Naive thymus-derived CD4-positive, alpha-beta T cell (primary cell): Measurements from ENCODE around the gene CCL22. TPM values are rescaled to one million over a fixed set of nuclear protein-coding genes. Genes with fewer than 3 reads are reported as not detected.

ENCODE experiments used
- ATAC-seq: fragments of 150-1000 bp; cut with Tn5 transposase; 2 replicates; pipeline ENCODE4 v1.10.0; 2021; ENCODE audit warnings: mild to moderate bottlenecking, moderate library complexity
- CTCF ChIA-PET: fragments of 350-600 bp; sonication (Branson Sonifier 250); formaldehyde crosslinking; loops from one replicate; lab custom pipeline; 2021; ENCODE audit warnings: antibody characterized with exemption; lab: Charles Lee
- POLR2A ChIA-PET: fragments of 350-600 bp; sonication (Branson Sonifier 250); formaldehyde crosslinking; loops from one replicate; lab custom pipeline; 2021; ENCODE audit warnings: antibody characterized with exemption, inconsistent platforms; lab: Charles Lee
- DNase-seq, 9 donors: peaks; one replicate each; pipeline versions ENCODE4 v3.0.0 to v3.0.0-alpha.2; 2020 to 2022; ENCODE audit warnings: mixed read lengths in 1 of 9
- H3K27ac ChIP-seq: one replicate; pipeline ENCODE4 v1.7.0; 2013; ENCODE audit warnings: mild to moderate bottlenecking, low read depth, low read length, moderate library complexity
- H3K27me3 ChIP-seq, 2 donors: one replicate each; pipeline ENCODE4 v1.7.0; 2013; ENCODE audit warnings: low read length in 2 of 2, mild to moderate bottlenecking in 2 of 2, moderate library complexity in 2 of 2; ENCODE audit not compliant: control insufficient read depth in 2 of 2, insufficient read depth in 2 of 2
- H3K36me3 ChIP-seq, 3 experiments: 1 replicate in 2 of 3; 2 replicates in 1 of 3; pipeline ENCODE4 v1.7.0; 2013; ENCODE audit warnings: low read length in 3 of 3, mild to moderate bottlenecking in 3 of 3, moderate library complexity in 1 of 3; ENCODE audit not compliant: insufficient read depth in 3 of 3, control insufficient read depth in 2 of 3
- H3K4me1 ChIP-seq, 2 donors: one replicate each; pipeline ENCODE4 v1.7.0; 2013; ENCODE audit warnings: low read length in 2 of 2, mild to moderate bottlenecking in 2 of 2, moderate library complexity in 1 of 2; ENCODE audit not compliant: control insufficient read depth in 2 of 2, insufficient read depth in 2 of 2
- H3K4me3 ChIP-seq: 2 replicates; pipeline ENCODE4 v1.7.0; 2013; ENCODE audit warnings: mild to moderate bottlenecking, low read length
- H3K9me3 ChIP-seq, 3 experiments: 1 replicate in 2 of 3; 2 replicates in 1 of 3; pipeline ENCODE4 v1.7.0; 2013; ENCODE audit warnings: low read length in 3 of 3; ENCODE audit not compliant: control insufficient read depth in 2 of 3
- H3K27ac Mint-ChIP-seq, 9 donors: one replicate each; pipeline ENCODE4 v1.8.0; 2020 to 2022; ENCODE audit warnings: mixed read lengths in 9 of 9, mild to moderate bottlenecking in 8 of 9, moderate library complexity in 5 of 9, inconsistent platforms in 2 of 9
- H3K27me3 Mint-ChIP-seq, 5 donors: one replicate each; pipeline ENCODE4 v1.8.0; 2021 to 2022; ENCODE audit warnings: mixed read lengths in 5 of 5, mild to moderate bottlenecking in 1 of 5
- H3K36me3 Mint-ChIP-seq, 5 donors: one replicate each; pipeline ENCODE4 v1.8.0; 2020 to 2022; ENCODE audit warnings: mixed read lengths in 5 of 5, mild to moderate bottlenecking in 3 of 5, inconsistent platforms in 1 of 5
- H3K4me1 Mint-ChIP-seq, 7 donors: one replicate each; pipeline ENCODE4 v1.8.0; 2020 to 2022; ENCODE audit warnings: mixed read lengths in 7 of 7, mild to moderate bottlenecking in 3 of 7, inconsistent platforms in 1 of 7
- H3K4me3 Mint-ChIP-seq, 10 donors: one replicate each; pipeline ENCODE4 v1.8.0; 2020 to 2022; ENCODE audit warnings: mild to moderate bottlenecking in 10 of 10, mixed read lengths in 10 of 10, moderate library complexity in 6 of 10, inconsistent platforms in 2 of 10
- H3K9me3 Mint-ChIP-seq, 11 donors: one replicate each; pipeline ENCODE4 v1.8.0; 2020 to 2022; ENCODE audit warnings: mixed read lengths in 11 of 11, mild to moderate bottlenecking in 4 of 11, inconsistent platforms in 1 of 11, moderate library complexity in 1 of 11
- intact Hi-C, 2 donors: fragments of 100-400 bp; cut with micrococcal nuclease; formaldehyde crosslinking; loops; one replicate each; pipeline ENCODE4 v1.15.1; 2023
- polyA plus RNA-seq, 2 donors: library from polyadenylated mRNA; unstranded; fragments of 300-500 nt; fragmentation: Illumina TruSeq; gene quantifications; one replicate each; pipeline ENCODE4 v1.2.3, GENCODE V29; 2021
- total RNA-seq, 6 experiments: library from RNA in 5 of 6; stranded (reverse) in 5 of 6; gene quantifications; 1 replicate in 5 of 6; 2 replicates in 1 of 6; pipeline ENCODE4 v1.2.3 and lab custom pipeline; 2021 to 2026

Gene CCL22, protein sequence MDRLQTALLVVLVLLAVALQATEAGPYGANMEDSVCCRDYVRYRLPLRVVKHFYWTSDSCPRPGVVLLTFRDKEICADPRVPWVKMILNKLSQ
- total RNA-seq: 1 to 10 TPM in 1 of 5 experiments, under 1 TPM in 3, not detected in 1; 0.17 to 1.9 (median 0.48) TPM
- polyA plus RNA-seq: not detected
- not detected for total RNA-seq (lab: John Stamatoyannopoulos, UW)

DNA sequence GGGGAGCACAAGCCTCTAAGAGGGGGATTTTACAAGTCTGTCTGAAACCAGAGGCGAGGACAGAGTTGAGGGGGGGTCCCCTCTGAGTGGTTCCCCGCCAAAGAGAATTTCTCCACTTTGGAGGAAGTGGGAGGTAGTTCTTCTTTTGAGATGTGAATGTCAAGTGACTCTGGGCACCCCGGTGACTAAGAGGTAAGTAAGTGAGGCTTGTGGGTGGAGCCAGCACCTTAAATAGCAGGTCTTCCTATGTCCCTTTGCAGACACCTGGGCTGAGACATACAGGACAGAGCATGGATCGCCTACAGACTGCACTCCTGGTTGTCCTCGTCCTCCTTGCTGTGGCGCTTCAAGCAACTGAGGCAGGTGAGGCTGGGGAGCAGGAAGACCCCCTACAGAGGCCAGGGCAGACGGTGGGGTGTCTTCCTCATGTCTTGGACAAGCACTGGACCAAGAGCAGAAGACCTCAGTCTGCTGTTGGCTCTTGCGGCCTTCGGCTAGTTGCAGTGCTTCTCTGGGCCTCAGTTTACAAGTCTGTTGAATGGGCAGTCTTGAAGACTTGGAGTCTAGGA lies at the start of gene CCL22:
CCL22 (plus strand) TSS at position 257 of the 569 bp plus-strand sequence; CDS start at position 291, 34 bp downstream.
- CTCF ChIA-PET: no interaction called here
- Histone ChIP-seq H3K9me3 (no peaks in the 10 kb centered on the region), H3K27ac (no peak within 1 kb of the TSS), H3K4me3 (no peak within 1 kb of the TSS), H3K4me1 (no peaks in the 10 kb centered on the region), H3K27me3 (no peaks in the 10 kb centered on the region), H3K36me3 (no peaks in the 10 kb centered on the region)
- Mint-ChIP-seq H3K27me3 (peaks cover 0 to 3% (median 0%) of the 10 kb centered on the region in 5 donors), H3K4me3 (no peak within 1 kb of the TSS), H3K36me3 (no peaks in the 10 kb centered on the region), H3K9me3 (no peaks in the 10 kb centered on the region), H3K4me1 (no peaks in the 10 kb centered on the region), H3K27ac (no peak within 1 kb of the TSS)
- POLR2A ChIA-PET: no interaction called here
- peak; percentile 34 for ATAC-seq
- DNase-seq: no peak
- intact Hi-C loops: no loop called here

DNA sequence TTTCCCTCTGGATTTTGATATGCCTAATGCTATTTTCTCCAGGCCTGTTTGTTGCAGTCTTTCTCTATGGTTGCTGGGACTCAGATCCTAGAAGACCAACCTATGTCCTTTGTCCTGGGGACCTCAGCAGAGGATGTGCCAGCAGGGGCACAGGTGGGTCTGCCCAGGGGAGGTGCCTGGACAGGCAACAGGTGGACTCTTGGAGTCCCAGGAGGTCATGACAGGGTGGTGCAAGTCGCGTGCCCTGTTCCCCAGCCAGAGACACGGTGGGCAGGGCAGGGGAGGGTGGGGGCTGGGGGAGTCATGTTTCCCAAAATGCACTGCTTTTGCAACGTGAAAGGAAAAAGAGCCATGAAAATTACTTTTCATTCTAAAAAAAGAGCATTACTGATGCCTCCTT lies 47.8 kb upstream of the CCL22 start:
- ChIA-PET POLR2A (no interaction called here), CTCF (interaction anchor here (1.0 kb wide), 1 partner anchor 10 kb away, joined by 4 read pairs; no protein-coding TSS in a partner anchor)
- H3K36me3 Mint-ChIP-seq: no peaks in the 10 kb centered on the region
- Histone ChIP-seq H3K36me3 (no peaks in the 10 kb centered on the region), H3K4me3 (no peak overlapping the region), H3K9me3 (no peaks in the 10 kb centered on the region), H3K27me3 (no peaks in the 10 kb centered on the region), H3K4me1 (peaks cover 0 to 8% of the 10 kb centered on the region in 2 donors), H3K27ac (no peak overlapping the region)
- peaks cover 17 to 25% (median 20%) of the 10 kb centered on the region in 7 donors for H3K4me1 Mint-ChIP-seq
- no peak overlapping the region for H3K27ac Mint-ChIP-seq
- H3K4me3 Mint-ChIP-seq: no peak overlapping the region
- ATAC-seq (no peak), DNase-seq (no peak)
- intact Hi-C loops: no loop called here
- H3K9me3 Mint-ChIP-seq: no peaks in the 10 kb centered on the region
- H3K27me3 Mint-ChIP-seq: peaks cover 0 to 15% (median 0%) of the 10 kb centered on the region in 5 donors

DNA sequence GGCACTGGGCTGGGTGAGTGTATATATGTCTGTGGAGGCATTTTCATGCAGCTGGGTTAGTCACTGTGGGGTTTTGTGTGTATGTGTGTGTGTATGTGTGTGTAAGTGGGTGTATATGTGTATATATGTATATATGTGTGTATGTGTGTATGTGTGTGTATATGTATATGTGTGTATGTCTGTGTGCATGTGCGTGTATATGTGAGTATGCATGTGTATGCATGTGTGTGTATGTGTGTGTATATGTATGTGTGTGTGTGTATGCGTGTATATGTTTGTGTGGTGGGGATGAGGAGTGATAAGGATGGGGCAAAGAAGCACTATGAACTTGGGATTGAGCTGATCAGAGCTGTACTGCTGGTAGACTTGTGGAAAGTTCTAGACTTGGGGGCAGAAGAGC lies 45.1 kb upstream of the CCL22 start:
- intact Hi-C loops: no loop called here
- Histone ChIP-seq H3K36me3 (no peaks in the 10 kb centered on the region), H3K4me3 (no peak overlapping the region), H3K9me3 (no peaks in the 10 kb centered on the region), H3K4me1 (peaks cover 0 to 8% of the 10 kb centered on the region in 2 donors), H3K27me3 (no peaks in the 10 kb centered on the region), H3K27ac (no peak overlapping the region)
- Mint-ChIP-seq H3K9me3 (no peaks in the 10 kb centered on the region), H3K4me1 (peaks cover 17 to 31% (median 20%) of the 10 kb centered on the region in 7 donors), H3K4me3 (peak overlapping the region in 1 of 10 donors; percentile 25), H3K27me3 (peaks cover 0 to 5% (median 0%) of the 10 kb centered on the region in 5 donors), H3K36me3 (no peaks in the 10 kb centered on the region), H3K27ac (peak overlapping the region in 7 of 9 donors; percentile 1 to 89 (median 52))
- POLR2A ChIA-PET: no interaction called here
- DNase-seq (no peak), ATAC-seq (no peak)
- CTCF ChIA-PET: interaction anchor here (0.9 kb wide), 1 partner anchor 528 kb away, joined by 3 read pairs; no protein-coding TSS in a partner anchor

DNA sequence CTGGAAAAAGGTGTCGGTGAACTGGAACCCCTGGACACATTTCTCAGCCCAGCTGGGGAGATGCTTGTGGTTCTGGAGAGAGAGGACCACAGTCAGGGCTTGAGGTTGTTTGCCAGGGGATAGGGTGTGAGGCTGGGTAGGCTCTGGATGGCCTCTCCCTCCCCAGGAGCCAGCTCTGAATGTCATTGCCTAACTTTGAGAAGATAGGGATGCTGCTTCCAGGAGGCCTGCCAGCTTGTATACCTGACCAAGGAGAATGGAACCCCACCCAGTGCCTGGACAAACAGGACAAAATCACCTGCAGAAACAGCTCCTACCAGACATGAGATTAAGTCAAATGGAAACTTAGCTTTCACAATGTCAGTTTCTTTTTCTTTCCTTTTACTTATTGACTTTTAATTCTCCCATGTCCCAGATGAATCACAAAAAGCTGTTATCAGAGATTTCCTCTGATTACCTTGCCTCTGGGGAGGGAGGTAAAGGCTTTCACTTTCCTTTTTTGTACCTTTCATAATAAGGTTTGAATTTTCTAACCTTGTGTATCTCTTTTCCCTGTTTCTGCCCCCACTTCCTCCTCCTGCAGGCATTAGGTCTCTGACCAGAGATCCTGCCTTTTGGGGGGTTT lies 44.3 kb upstream of the CCL22 start:
- Histone ChIP-seq H3K27me3 (no peaks in the 10 kb centered on the region), H3K9me3 (no peaks in the 10 kb centered on the region), H3K4me3 (no peak overlapping the region), H3K36me3 (no peaks in the 10 kb centered on the region), H3K27ac (peak overlapping the region; percentile 40), H3K4me1 (peaks cover 0 to 8% of the 10 kb centered on the region in 2 donors)
- Mint-ChIP-seq H3K4me3 (peak overlapping the region in 6 of 10 donors; percentile 16 to 61 (median 52)), H3K27me3 (peaks cover 0 to 5% (median 0%) of the 10 kb centered on the region in 5 donors), H3K36me3 (no peaks in the 10 kb centered on the region), H3K9me3 (no peaks in the 10 kb centered on the region), H3K4me1 (peaks cover 17 to 31% (median 18%) of the 10 kb centered on the region in 7 donors), H3K27ac (peak overlapping the region; percentile 59 to 91 (median 77))
- ATAC-seq (no peak), DNase-seq (peak in 2 of 9 donors; percentile 4 to 21)
- intact Hi-C loops: no loop called here
- CTCF ChIA-PET: interaction anchor here (0.9 kb wide), 1 partner anchor 528 kb away, joined by 3 read pairs; no protein-coding TSS in a partner anchor
- POLR2A ChIA-PET: no interaction called here

DNA sequence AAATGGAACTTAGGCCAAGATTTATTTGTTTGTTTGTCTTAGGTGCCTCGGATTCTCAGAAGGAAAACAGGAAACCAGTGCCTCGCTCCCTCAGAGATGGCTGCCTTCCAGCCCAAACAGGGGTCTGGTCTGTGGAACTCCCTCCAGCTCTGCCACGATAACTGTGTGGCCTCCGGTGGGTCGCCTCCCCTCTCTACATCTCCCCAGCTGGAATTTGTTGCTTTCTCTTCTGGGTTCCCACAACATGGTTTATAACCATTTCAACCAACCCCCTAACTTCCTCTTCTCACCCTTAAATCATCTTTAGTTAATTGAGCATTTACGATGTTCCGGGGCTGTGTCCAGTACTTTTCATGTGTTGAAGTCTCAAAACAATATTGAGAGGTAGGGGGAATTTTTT lies 43.2 kb upstream of the CCL22 start:
- H3K9me3 ChIP-seq: no peaks in the 10 kb centered on the region
- no peak for DNase-seq
- peaks cover 15 to 31% (median 18%) of the 10 kb centered on the region in 7 donors for H3K4me1 Mint-ChIP-seq
- intact Hi-C loops: no loop called here
- H3K27ac ChIP-seq: no peak overlapping the region
- no peak overlapping the region for H3K4me3 Mint-ChIP-seq
- H3K27me3 ChIP-seq: no peaks in the 10 kb centered on the region
- ATAC-seq: no peak
- CTCF ChIA-PET: no interaction called here
- H3K4me3 ChIP-seq: no peak overlapping the region
- POLR2A ChIA-PET: interaction anchor here (1.3 kb wide), 1 partner anchor 10 kb away, joined by 5 read pairs; no protein-coding TSS in a partner anchor
- H3K9me3 Mint-ChIP-seq: no peaks in the 10 kb centered on the region
- peak overlapping the region in 2 of 9 donors; percentile 69 to 89 for H3K27ac Mint-ChIP-seq
- H3K27me3 Mint-ChIP-seq: peaks cover 0 to 5% (median 0%) of the 10 kb centered on the region in 5 donors
- H3K36me3 Mint-ChIP-seq: no peaks in the 10 kb centered on the region
- no peaks in the 10 kb centered on the region for H3K36me3 ChIP-seq
- peaks cover 0 to 8% of the 10 kb centered on the region in 2 donors for H3K4me1 ChIP-seq

DNA sequence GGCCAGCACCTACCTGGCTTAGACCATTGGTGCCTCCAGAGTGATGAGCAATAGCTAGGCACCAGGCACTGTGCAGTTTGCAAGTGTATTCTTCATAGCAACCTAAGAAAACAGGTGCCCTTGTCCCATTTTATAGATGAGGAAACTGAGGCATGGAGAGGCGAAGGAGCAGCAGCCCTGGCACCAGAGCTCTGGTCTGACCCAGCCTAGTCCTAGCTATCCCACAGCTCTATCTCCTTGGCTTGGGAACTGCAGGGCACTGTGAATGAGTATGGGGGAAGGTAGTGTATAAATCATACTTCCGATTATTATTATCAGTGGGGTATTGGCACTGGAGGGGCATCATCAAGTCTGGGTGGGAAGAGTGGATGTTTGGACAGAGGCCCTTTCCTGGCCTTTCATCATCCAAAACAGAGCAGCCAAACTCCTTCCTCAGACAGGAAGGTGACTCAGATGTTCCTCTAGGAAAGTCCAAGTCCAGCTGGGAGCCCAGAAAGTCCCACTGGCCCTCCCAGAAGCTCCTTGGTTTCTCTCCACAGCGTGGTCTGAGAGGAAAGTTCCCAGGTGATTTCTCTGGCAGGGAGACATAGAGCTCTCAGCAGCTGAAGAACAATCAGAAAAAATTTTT lies 42.1 kb upstream of the CCL22 start:
- POLR2A ChIA-PET: interaction anchor here (1.3 kb wide), 1 partner anchor 11 kb away, joined by 5 read pairs; no protein-coding TSS in a partner anchor
- H3K27me3 Mint-ChIP-seq: peaks cover 0 to 5% (median 0%) of the 10 kb centered on the region in 5 donors
- H3K27me3 ChIP-seq: no peaks in the 10 kb centered on the region
- no peak overlapping the region for H3K27ac ChIP-seq
- H3K36me3 Mint-ChIP-seq: no peaks in the 10 kb centered on the region
- H3K27ac Mint-ChIP-seq: peak overlapping the region in 1 of 9 donors; percentile 56
- no peaks in the 10 kb centered on the region for H3K9me3 Mint-ChIP-seq
- peaks cover 0 to 8% of the 10 kb centered on the region in 2 donors for H3K4me1 ChIP-seq
- no peaks in the 10 kb centered on the region for H3K36me3 ChIP-seq
- no peak overlapping the region for H3K4me3 ChIP-seq
- H3K9me3 ChIP-seq: no peaks in the 10 kb centered on the region
- H3K4me1 Mint-ChIP-seq: peaks cover 15 to 31% (median 18%) of the 10 kb centered on the region in 7 donors
- CTCF ChIA-PET: no interaction called here
- intact Hi-C loops: no loop called here
- ATAC-seq (no peak), DNase-seq (peak in 1 of 9 donors; percentile 3)
- H3K4me3 Mint-ChIP-seq: no peak overlapping the region
